HepG2 (cell line): ENCODE measurements around the gene STX5.

Experiments
- ELK4 ChIP-seq: sonication (generic); formaldehyde crosslinking; IDR thresholded peaks from 2 replicates; pipeline ENCODE4 v1.9.0; 2021; ENCODE audit warnings: missing genetic modification reagents, borderline replicate concordance
- EZH2 ChIP-seq: conservative IDR thresholded peaks from 2 replicates; pipeline ENCODE4 v1.6.1; 2012; ENCODE audit warnings: mild to moderate bottlenecking, low read depth, low read length, moderate library complexity

- TF ChIP-seq ELK4 (CRISPR knock-in tag) (peak; percentile 67; the same call in 1 of the 2 replicates), EZH2 (no peak)
Measured at GRCh38 chr11:62855571-62856332, 23.9 kb upstream of the STX5 start.
